PFSK-1 (cell line): ENCODE data around the gene C16orf95.

Source experiments
- POLR2AphosphoS5 ChIP-seq: IDR thresholded peaks from 2 replicates; pipeline ENCODE4 v1.6.1; 2012; ENCODE audit warnings: low read depth, mild to moderate bottlenecking, control low read depth, low read length, moderate library complexity
- REST ChIP-seq, 2 experiments: IDR thresholded peaks; 2 replicates each; pipeline versions ENCODE4 v1.6.1 to v1.8.0; 2011 to 2012; ENCODE audit warnings: low read depth in 2 of 2, low read length in 2 of 2, control low read depth in 1 of 2, inconsistent platforms in 1 of 2, mild to moderate bottlenecking in 1 of 2, moderate library complexity in 1 of 2; ENCODE audit not compliant: insufficient read depth in 1 of 2
- SIN3A ChIP-seq: IDR thresholded peaks from 2 replicates; pipeline ENCODE4 v1.6.1; 2012; ENCODE audit warnings: mild to moderate bottlenecking, low read length, moderate library complexity, borderline replicate concordance; ENCODE audit not compliant: insufficient read depth
- TAF1 ChIP-seq: IDR thresholded peaks from 2 replicates; pipeline ENCODE4 v1.6.1; 2012; ENCODE audit warnings: low read length, control low read depth, borderline replicate concordance; ENCODE audit not compliant: insufficient read depth

- TF ChIP-seq POLR2AphosphoS5: no peak
- no peak for TF ChIP-seq TAF1
- no peak for TF ChIP-seq SIN3A
- TF ChIP-seq REST (IDR thresholded peaks at IDR 0.05; ENCODE audit: insufficient read depth in 1 of 2, low read depth in 2 of 2, low read length in 2 of 2): no peak
Measured at GRCh38 chr16:87254296-87254695, 62.9 kb downstream of the C16orf95 start.
